DMS 273 (cell line): Measurements from ENCODE around the gene MCUR1.
"Not testable (repeated sequence)": the region's sequence is repeated elsewhere in the genome, so short reads cannot be mapped to it uniquely, and the experiment has no call there.

Experiments
- DNase-seq: peaks from one replicate; lab custom pipeline; 2025; ENCODE audit not compliant: unreplicated experiment; lab: John Stamatoyannopoulos, UW

The MCUR1 gene

DNA sequence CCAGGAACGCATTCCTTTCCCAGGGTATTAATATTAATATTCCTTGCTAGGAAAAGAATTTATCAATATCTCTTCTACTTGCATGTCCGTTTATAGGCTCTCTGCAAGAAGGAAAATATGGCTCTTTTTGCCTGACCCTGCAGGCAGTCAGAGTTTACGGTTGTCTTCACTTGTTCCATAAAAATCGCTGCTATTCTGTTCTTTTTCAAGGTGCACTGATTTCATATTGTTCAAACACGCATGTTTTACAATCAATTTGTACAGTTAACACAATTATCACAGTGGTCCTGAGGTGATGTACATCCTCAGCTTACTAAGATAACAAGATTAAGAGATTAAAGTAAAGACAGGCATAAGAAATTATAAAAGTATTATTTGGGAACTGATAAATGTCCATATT lies 15.1 kb upstream of the MCUR1 start:
- DNase-seq: not testable (repeated sequence)

DNA sequence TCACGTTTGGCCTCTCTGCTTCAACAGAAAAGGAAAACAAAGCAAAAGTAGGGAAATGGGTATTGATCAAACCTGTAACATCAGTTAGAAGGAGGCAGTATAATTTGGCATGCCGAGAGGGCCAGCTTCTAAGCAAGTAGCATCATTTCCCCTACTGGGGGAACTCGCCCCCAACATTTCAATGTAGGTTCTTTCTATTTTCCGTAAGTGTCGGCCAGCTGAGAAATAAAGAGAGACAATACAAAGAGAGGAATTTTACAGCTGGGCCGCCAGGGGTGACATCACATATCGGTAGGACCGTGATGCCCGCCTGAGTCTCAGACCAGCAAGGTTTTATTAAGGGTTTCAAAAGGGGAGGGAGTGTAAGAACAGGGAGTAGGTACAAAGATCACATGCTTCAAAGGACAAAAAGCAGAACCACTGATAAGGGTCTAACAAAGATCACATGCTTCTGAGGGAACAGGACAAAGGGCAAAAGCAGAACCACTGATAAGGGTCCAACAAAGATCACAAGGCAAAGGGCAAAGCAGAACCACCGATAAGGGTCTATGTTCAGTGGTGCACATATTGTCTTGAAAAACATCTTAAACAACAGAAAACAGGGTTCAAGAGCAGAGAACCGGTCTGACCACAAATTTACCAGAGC lies 14.4 kb upstream of the MCUR1 start:
- not testable (repeated sequence) for DNase-seq

DNA sequence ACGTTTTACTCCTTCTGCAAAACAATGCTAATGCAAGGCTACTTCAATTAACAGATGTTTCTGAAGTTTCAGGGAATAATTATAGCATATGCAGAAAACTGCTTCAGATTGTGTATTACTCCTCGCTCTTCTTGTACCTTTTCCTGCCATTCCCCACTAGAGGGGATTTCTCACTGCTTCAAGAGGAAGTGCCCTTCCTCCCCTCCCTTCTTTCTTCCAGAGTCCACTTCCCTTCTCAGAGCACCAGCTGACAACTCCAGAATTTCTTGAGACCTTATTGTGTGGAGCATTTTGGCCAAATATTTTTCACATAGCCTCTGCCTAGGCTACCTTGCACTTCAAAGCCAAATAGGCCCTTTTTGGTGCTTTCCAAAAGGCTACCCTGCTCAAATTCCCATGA lies 12.7 kb upstream of the MCUR1 start:
- no peak for DNase-seq

DNA sequence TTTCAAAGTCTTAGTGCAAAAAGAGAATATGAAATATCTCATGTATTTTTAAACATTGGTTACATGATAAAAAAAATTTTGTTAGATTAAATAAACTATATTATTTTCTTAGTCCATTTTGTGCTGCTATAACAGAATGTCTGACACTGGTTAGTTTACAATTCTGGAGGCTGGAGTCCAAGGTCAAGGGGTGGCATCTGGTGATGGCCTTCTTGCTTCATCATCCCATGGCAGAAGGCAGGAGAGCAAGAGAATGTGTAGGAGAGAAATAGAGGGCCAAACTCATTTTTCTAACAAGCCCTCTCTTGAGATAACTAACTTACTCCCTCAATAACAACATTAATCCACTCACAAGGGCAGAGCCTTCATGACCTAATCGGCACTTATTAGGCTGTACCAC lies 11.5 kb upstream of the MCUR1 start:
- no peak for DNase-seq

DNA sequence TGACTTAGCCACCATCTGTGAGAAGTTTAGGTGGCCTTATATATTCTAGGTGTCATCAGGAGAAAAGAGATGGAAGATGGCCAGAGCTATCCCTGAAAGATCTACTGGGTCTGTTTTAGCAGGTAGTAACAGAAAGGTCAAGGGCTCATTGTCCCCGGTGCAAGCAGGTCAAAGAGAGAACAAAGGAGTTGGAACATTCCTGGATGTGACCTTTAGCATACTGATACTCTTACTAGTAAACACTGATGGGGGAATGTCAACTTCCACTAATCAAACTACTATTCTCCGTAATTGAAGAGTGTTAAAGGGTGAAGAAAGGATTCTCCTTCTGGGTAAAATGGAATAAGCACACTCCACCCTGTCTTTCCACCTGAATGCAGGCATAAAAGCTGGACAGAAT lies 4.0 kb upstream of the MCUR1 start:
- no peak for DNase-seq

DNA sequence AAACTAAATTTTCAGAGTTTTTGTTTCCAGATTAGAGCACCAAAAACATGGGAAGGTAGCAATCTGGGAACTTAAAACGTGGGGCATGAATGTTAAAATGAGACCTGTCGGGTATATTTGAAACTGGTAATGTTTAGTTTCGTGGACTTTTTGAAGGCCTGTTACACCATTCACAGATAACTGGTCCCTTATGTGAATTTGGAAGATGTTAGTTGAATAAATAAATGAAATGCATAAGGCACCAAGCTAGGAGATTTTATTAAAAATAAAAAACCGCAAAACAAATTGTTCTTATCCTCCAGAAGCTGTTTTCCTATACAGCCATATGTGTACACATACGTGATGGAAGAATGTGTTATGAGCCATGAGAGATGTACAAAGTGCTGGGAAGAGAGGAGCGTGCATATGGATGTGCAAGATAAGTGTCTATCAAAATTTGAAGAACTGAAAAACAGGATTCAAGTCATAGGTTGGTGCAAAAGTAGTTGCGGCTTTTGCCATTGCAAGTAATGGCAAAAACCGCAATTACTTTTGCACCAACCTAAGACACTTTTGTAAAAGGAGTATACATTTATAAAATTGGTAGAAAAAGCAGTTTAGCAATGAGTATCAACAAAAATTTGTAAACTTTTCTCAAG lies 700 bp upstream of the MCUR1 start:
- peak; percentile 32 for DNase-seq

DNA sequence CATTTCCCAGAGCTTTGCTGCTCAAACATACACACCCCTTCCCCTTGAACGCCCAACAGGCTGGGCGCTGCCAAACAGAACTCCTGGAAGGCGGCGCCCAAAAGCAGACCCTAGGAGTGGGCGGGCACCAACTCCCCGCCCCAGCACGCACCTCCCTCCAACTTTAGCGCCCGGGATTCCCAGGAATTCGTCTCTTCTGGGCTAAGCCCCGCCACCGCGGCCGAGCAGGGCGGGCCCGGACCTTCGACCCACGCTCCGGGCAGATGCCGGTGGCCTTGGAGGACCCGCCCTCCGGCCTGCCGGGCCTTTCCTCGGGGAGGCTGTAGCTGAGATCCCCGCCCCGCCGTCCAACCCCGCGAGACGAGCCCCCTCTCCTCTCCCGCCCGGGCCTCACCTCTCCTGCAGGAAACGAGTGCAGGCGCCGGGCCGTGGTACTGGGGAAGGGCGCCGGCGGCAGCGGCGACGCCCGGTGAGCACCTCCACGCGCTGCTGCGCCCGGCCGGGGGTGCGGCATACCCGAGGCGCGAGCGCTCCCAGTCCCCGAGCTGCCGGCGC lies 659 bp downstream of the MCUR1 start:
- DNase-seq: peak; percentile 92

DNA sequence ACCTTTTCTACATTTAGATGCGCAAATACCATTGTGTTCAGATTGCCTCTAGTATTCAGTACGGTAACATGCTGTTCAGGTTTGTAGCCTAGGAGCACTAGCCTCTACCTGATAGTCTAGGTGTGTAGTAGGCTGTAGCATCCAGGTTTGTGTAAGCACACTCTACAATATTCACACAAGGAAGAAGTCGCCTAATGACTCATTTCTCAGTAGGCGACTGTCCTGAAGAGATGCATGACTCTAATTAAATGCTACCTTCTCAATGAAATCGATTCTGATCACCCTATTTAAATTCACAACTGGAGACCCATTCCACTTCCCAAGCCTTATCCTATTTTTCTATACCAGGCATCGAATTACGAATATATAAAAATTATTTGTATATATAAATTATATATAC lies 1.3 kb downstream of the MCUR1 start:
- no peak for DNase-seq

DNA sequence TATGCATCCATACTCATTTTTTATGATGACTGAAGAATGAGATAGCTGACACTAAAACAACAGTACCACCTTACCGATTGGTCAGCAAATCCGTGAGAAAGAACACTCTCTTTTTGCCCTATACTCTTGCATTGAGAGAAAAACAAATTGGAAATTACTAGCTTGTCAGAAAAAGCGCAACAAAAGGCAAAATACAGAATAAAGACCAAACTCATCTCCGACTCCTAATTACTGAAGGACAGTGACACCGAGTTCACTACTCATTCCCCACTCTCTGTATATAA lies 2.1 kb downstream of the MCUR1 start:
- DNase-seq: no peak

DNA sequence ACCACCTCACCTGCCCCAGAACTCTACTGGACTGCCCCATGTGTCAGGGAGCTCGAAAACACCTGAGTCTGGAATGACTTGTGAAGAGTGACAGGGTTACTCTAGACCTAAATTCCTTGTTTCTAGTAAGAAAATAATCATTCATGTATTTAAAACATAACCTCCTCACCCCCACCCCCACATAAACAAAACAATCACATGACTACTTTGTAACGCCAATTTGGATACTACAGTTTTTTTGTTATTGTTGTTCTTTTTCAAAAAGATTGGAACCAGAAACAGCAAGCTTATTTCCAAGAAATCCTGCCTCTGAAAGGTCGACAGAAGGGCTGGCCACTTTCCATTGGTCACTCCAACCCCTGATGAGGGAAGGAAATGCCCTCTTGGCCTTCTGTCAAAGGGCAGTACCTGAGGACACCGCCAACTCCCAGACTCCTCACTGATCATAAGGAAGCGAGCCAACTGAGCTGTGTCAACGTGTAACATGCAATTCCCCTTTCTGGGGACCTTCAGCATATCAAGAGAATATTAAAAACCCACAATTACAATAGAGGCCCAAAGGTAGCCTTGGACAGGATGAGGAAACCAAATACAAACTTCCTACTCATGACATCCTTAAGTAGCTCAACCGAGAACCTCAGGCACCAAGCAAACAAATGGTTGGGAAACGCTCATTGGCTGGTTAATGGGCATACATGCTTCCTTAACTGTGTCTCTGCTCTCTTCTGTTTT lies 2.6 kb downstream of the MCUR1 start:
- DNase-seq: no peak

DNA sequence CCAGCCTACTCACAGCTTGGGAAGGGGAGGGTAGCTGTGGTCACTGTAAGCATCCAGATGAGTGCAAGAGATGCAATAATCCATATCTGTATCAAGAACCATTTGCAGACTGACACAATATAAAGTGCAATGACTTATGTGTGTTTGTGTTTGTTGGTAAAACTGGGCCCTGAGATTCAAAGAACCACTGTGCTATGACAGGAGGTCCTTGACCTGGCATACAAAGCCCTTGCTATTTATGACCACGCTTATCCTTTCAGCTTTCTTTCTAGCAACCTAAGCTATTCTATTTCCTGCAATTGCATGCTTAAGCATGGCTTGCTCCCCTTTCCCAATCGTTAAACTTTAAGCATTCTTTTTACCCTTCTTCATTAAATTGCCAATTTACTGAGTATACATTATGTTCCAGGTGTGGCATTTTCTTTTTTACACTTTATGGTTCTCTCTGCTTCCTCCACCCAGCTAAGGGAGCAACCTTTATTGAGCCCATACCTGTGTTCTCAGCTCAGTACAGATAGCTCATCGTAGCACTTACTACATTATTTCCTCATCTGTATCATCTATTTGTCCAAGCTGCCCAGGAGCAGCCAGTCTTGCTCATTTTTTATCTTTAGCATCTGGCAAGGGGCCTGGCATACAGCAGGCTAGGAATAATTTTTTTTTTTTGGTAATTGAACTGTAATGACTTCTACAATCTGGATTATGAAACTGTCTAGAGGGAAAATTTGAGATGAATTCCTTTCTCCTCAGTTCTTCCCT lies 3.5 kb downstream of the MCUR1 start:
- no peak for DNase-seq

DNA sequence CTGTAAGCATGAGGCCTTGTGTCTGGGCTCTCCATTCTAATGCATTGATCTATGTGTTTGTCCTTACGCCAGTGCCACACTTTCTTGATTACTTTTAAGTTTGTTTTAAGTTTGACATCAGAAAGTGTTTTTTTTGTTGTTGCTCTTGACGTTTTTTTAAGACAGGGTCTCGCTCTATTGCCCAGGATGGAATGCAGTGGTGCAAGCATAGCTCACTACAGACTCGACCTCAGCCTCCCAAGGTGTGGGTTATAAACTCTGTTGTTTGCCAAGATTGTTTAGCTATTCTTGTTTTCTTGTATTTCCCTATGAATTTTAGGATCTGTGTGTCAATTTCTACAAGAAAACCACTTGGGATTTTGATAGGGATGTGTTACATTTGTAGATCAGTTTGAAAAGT lies 5.6 kb downstream of the MCUR1 start:
- no peak for DNase-seq

DNA sequence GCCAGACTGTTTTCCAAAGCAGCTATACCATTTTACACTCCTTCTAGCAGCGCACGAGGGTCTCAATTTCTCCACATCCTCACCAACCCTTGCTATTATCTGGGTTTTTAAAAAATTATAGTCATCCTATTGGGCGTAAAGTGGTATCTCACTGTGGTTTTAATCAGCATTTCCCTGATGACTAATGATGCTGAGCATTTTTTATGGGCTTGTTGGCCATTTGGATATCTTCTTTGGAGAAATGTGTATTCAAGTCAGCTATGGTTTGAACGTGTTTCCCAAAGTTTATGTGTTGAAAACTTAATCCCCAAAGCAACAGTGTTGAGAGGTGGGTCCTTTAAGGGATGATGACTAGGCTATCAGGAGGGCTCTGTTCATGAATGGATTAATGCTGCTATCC lies 6.7 kb downstream of the MCUR1 start:
- DNase-seq: no peak

DNA sequence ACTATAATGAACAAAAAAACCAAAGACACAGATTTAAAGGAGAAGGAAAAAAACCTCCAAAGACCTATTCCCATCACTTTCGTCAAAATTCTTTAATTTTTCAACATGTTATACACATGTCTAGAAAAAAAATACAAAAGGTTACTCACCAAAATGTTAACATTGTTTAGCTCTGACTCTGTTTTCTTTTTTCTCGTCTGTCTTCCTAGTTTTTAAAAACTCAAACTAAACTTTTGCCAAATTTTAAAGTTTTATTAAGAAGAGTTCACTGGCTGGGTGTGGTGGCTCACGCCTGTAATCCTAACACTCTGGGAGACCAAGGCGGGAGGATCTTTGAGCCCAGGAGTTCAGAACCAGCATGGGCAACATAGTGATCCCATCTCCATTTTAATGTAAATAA lies 10.8 kb downstream of the MCUR1 start:
- no peak for DNase-seq

DNA sequence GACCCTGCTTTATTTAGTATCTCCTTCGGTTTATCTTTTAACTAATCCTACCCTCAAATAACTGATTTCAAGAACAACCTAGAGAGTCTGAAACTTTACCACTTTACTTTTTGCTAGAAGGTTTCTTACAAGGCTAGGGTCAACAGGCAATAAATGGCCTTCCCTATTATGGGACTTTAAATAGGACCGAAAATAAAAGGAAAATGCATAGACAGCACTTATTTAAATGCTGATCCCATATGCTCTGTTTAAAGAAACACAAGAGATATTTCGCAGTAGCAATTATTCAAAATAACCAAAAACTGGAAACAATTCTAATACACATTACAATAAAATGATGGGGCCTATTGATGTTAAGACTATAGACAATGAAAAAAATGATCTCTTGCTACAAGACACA lies 13.7 kb downstream of the MCUR1 start:
- DNase-seq: no peak

DNA sequence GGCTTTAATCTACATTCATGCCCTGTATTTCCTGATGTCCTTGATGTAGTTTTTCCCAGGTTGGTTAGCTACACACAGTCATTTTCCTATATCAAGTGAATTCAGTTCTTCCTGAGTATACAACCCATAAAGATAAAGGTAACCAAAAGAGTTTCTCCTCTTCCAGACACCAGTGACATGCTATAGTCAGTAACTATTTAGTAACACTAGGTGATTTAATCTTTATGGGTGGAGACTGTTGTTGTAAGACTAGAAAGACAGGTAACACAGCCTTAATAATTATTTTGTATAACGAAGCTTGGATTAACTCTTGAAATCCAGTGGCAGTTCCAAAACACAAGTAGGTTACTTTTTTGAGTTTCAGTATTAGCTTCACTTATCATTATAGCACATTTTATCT lies 17.6 kb downstream of the MCUR1 start:
- DNase-seq: no peak

DNA sequence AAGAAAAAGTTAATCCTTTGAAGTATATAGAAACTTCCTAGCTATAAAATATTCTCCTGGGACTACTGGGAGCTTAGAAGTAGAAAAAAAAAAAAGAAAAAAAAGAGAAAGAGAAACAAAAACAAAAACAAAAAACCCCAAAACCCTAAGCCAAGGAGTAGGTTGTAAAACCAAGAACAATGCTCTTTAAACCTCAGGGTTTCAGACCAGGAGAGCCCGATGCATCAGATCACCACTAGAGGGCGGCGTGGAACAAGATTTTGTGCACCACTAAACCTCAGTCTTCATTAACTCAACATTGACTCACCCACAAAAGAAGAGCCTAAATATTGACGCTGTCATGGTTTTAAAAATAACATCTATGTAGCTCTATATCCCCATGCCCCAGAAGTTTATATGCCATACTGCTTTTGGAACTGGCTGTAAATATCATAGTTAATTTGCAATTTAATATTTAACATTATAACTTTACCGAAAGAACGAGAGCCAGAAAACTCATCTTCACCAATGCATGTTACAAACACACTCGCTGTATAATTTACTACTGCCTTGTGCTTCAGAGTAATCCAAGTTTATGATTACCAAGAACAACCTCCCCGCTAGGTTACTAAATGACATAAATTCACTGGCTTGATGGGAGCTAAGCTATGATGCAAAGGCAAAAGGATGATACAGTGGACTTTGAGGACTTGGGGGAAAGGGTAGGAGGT lies 19.2 kb downstream of the MCUR1 start:
- DNase-seq: peak; percentile 84

DNA sequence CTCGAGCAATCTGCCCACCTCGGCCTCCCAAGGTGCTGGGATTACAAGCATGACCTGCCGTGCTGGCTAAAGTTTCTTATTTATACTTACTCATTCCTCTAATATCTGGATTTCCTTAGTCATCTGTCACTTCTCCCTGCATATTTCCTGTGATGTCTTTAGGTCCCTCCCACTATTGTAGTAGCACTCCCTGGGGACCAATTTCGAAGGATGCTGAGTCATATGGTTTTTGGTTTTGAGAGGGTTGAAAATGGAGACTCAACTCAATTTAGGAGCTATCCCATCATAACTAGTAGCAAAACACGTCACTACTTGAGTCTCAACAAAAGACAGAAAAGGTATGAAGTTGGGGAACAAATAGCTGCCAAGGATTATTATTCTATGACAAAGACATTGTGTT lies 20.2 kb downstream of the MCUR1 start:
- no peak for DNase-seq

DNA sequence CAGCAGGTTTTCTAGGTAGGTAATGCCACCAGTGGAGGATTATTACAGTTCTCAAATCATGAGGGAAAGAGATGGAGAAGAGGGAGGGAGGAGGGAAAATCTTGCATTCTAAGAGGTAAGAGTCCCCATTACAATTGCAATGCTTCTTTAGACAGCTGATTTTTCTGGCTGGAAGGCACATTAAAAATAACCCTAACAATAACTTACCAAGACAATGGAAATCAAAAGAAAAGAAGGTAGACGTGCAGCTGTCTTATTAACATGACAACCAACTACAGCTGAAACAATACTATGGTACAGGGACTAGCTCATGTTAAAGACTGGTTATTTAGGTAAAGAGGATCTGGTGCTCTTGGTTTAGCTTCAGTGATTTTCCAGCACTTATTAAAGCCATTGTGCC lies 24.6 kb downstream of the MCUR1 start:
- no peak for DNase-seq

DNA sequence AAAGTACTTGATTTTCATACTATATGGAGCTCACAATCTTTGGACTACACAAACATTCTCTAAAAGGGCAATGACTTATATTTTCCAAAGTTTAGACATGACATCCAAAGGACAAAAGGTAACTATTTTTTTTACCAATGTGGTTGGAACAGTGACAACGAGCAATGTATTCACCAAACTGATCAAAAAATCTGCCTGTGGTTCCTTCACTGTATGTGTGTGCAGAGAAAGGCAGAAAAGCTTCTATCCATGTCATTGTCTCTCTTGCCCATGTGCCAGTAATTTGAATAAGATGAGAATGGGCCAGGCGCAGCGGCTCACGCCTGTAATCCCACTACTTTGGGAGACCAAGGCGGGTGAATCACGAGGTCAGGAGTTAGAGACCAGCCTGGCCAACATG lies 25.5 kb downstream of the MCUR1 start:
- DNase-seq: no peak

DNA sequence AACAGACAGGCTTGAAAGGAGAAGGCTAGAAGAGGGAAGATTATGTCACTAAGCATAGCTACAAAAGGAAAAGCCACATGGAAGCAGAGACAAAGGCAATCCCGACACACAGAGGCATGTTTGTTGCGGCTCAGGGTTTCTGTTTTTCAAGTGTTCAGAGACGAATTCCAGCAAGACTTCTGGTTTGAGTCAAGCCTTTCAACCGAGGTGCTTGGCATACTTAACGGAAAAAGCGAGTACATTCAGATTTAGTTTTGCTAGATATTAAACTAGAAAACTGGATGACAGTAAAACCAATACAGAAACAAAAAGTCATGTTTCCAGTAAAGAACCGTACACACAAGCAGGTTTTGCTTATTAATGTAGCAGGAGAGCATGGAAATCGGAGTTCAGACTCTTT lies 27.2 kb downstream of the MCUR1 start:
- no peak for DNase-seq
